HG03045 (cell line): ENCODE results near the gene MCL1.
A peak's percentile ranks its signal among the peaks of the same experiment; 100 is the strongest.
"Not testable (repeated sequence)": the region's sequence is repeated elsewhere in the genome, so short reads cannot be mapped to it uniquely, and the experiment has no call there.

Experiments used
- ATAC-seq: cut with Tn5 transposase; IDR thresholded peaks from one replicate; pipeline ENCODE4 v1.9.1; 2021; ENCODE audit warnings: mild to moderate bottlenecking, moderate library complexity; ENCODE audit not compliant: unreplicated experiment

The MCL1 gene

DNA sequence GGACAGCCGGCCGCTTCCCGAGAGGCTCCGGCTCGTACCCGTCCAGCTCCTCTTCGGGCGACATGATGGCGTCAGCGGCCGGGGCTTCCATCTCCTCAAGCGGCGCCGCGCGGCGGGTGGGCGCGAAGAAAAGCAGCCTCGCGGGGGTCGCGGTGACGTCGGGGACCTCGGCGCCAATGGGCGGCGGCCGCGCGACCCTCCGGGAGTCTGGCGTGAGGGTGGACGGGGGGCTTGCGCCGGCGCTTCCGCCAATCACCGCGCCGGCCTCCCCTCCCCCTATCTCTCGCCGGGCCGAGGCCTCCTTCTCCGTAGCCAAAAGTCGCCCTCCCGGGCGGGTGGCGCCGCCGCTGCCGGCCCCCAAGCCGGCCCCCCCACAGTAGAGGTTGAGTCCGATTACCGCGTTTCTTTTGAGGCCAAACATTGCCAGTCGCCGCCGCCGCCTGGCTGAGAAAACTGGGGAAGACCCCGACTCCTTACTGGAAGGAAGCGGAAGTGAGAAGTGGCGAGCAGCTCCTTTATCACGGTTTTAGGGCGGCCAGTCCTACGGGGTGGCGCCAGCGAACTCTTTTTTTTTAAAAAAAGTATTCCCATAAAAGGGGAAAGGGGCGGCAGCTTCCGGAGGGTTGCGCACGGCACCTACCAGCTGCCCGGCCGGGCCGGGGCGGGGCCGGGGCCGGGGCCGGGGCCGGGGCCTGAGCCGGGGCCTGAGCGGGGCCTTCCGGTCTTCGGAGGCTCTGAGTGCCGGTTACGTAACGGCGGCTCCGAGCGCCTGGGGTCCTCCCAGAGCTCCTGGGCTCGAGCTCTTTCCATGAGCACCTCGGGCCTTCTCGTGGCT lies at the start of gene MCL1:
MCL1 (minus strand) TSS at position 501 of the 835 bp plus-strand sequence; CDS start at position 421, 80 bp downstream.
- peak; percentile 87 for ATAC-seq

DNA sequence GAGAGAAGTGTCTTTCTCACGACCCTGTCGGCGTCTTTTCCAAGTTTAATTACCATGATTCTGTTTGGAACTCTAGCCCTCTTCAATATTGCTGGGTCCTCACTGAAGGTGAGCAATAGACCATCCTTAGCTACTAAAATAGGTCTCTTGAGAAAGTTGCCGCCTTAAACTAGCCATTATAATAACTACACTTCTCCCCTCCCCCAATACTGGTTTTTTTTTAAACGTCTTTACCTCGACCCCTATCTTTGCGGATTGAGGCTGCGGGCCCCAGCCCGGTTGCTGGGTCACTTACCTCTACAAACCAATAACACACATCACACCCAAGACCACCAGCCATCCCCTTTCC lies 49.3 kb upstream of the MCL1 start:
- ATAC-seq: no peak

DNA sequence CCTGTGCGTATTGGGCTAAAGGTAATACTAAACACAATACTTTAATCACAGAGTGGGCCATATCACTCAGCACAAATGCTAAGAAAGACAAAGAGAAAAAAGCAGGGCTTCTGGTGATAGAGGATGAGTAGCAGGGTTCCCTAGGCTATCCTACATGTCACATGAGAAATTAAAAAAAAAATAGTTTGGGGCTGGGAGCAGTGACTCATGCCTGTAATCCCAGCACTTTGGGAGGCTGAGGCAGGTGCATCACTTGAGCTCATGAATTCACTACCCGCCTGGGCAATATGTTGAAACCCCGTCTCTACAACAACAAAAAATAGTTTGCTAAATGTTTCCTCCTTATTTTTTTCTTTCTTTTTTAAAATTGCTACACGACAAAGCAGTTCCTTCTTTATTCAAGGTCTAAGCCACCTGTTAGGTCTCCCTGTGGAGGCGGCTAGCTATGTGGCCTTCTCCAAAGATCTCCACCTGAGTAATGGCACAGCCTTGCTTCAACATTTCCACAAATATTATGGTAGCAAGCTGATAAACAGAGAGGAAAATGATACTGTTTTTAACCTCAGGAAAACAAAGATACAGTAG lies 48.5 kb upstream of the MCL1 start:
- no peak for ATAC-seq

DNA sequence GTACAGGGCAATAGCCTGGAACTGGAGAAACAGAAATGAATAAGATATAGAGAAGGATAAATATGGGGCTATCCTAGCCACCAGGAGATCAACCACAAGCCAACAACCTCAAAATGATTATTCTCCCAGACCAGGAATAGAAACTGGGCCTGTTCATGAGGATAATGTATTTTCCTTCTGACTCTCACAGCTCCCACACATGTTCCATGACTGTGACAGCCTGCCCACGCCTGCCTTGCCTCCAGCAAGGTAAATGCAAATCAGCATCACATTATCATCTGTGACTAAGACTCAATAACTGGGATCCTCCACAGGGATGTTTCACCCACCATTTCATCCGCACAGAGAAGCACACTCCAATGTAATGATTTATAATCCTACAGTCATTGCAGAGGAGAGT lies 46.7 kb upstream of the MCL1 start:
- no peak for ATAC-seq

DNA sequence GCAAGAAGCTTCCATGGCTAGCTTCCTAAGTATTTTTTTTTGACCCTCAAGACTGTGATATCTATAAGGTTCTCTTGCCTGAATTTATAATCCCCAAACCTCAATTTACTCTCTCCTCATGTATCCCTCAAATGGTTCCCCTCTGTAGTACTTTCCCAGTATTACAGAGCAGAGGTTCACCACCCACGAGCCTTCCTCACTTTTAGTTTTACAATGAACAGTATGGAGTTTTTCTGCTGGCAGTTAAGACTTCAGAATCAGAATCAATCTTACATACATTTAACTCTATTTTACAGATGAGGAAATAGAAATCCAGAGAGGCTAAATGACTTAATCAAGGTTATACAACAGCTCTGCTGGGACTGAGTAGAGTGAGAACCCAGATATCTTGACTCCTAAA lies 45.1 kb upstream of the MCL1 start:
- not testable (repeated sequence) for ATAC-seq

DNA sequence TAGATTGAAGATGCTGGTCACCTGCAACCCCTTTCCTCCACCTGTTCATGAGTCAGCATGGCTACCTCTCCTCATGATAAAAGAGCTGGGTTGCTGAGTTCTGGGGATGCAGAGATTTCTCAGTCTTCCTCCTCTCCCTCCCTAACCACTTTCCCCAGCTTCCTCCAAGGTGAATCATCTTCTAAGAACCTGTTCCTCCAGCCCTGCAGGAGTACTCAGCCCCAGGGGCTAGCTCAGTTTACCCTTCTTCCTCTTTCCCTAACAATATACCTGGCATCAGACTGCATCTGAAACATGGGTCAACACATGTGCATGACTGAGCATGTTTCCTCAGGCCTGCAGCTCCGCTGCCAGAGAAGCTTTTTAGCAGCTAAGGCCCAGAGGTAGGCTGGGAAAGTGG lies 44.7 kb upstream of the MCL1 start:
- not testable (repeated sequence) for ATAC-seq

DNA sequence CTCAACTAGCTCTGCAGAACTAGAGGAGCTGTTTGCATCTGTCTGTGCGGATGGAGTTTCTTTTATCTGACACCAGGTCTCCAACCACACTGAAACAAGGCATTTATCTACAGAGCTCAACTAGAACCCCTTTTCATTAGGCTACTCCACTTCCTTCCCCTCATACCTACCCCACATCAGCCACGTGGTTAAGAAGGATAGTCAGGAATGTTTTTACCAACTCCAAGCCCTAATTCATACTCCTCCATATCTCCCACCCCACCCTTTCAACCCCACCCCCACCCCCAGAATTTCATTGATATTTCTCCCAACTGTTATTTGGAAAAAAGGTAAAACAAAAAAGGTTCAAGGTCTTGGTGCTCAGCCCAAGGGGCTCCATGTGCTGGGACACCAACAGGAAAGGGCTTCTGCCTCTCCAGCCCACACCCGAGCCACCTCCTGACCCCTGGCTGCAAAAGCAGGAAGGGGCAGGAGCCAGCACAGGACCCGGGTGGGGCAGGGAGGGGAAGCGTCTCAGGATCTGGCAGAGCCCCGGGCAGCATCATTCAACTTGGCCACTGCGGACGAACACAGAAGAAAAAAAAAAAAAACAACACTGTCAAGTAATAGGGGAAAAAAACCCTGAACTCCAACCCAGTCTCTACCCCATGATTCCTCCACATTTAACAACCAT lies 43.0 kb upstream of the MCL1 start:
- ATAC-seq: no peak

DNA sequence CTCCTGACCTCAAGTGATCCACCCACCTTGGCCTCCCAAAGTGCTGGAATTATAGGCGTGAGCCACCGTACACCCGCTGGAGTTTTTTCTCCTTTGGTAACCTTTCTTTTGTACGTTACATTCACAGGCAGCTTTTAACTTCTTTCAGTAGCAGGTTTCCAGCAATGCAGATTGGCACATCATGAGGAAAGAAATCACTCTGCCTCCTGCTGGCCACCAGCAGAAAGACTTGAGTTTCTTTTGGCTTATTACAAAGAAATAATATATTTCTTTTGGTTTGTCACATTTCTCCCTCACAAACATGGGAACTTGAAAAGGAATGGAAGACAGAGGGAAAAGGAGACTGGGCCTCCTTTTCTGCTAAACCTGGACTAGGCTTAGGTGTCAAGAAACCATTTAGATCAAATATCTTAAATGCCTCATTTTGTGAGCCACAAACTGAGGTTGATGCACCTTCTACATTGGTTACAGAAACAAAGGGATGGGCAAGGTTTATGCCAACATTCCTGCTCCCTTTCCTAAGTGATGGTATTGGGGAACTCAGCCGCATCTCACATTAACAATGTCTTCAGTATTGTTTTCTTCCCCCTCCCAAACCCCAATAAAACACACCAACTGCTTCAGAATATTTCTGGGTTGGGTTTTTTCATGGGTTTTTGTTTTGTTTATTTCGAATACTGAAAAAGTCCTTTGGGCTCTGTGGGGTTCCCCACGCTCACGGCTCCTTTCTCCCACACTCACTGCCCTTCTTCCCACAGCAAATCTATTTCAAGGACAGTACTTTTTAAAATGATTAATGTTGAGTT lies 42.3 kb upstream of the MCL1 start:
- no peak for ATAC-seq

DNA sequence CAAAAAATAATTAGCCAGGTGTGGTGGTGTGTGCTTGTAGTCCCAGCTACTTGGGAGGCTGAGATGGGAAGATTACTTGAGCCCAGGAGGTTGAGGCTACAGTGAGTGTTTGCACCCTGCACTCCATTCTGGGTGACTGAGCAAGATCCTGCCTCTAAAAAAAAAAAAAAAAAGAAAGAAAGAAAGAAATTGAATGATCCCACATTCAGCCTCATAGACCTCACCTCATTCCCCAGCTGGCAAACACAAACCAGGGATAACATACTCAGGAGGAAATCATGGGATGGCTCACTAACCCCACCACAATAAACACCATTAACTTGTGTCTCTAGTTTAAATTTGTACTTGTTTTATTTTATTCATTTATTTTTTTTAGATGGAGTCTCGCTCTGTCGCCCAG lies 41.5 kb upstream of the MCL1 start:
- ATAC-seq: no peak

DNA sequence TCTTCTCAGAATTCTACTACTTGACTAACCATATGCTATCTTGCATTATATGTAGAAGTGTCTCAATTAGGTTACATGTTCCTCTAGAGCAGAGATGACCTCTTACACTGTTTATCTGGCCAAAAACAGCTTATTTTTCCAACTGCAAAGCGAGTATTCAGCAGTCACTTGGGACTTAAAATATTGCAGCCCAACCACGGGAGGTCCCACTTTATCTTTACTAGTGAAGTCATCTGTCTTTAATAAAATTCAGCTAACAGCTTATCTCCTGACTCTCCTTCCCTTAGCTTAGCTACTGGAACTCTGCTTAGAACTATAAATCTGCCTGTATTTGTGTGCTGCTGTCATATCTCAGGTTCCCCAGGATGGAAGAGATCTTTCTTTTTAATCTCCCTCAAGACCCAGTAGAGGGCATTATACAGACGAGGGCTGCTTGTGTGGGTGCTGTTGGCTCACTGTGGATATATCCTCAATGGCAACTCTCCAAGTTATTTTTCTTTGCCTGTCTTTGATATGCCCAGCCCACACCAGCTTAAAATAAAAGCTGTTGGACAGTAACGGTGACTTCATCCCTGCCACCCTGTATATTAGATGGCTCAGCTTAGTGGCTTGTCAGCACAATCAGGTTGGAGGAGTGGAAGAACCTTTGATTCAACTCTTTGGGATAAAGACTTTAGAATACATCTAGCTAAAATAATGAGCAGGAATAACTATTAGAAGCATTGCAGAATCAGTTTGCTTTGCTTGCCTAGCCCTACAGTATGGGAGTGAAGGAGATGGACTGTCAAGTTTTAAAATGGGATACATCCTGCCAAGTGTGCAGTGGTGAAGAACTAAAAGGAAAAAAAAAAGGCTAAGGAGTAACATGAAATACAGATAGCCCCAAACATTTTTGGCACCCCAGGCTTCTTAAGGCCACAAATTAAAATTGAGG lies 40.4 kb upstream of the MCL1 start:
- ATAC-seq: no peak

DNA sequence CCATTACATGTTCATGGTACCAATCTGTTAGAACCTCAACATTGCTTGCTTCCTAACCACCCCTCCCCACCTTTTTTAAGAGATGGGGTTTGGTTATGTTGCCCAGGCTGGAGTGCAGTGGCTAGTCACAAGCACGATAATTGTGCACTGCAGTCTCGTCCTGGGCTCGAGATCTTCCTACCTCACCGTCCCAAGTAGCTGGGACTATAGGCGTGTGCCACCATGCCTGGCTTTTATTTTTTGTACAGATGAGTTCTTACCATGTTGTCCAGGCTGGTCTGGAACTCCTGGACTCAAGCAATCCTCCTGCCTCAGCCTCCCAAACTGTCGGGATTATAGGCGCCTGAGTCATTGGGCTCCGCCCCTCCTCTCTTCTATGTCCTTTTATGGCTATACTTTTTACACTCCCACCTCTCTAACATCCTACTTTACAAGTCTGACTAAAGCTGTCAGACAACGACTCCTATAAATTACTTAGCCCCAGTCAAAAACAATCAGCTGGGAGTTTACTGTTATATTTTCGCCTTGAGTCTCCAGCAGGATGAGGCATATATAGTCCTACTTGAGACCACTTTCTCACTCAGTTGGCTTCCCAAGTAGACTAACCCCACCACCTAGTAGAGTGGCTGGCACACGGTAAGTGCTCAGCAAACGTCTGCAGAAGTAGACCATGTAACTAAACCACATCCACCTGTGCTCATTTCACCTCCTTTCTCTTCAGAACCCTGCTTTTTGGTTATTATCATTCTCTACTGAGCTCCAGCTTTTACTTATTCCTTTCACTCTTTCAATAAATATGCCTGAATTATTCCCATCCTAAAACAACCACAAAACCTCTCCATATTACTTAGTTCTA lies 36.2 kb upstream of the MCL1 start:
- ATAC-seq: no peak

DNA sequence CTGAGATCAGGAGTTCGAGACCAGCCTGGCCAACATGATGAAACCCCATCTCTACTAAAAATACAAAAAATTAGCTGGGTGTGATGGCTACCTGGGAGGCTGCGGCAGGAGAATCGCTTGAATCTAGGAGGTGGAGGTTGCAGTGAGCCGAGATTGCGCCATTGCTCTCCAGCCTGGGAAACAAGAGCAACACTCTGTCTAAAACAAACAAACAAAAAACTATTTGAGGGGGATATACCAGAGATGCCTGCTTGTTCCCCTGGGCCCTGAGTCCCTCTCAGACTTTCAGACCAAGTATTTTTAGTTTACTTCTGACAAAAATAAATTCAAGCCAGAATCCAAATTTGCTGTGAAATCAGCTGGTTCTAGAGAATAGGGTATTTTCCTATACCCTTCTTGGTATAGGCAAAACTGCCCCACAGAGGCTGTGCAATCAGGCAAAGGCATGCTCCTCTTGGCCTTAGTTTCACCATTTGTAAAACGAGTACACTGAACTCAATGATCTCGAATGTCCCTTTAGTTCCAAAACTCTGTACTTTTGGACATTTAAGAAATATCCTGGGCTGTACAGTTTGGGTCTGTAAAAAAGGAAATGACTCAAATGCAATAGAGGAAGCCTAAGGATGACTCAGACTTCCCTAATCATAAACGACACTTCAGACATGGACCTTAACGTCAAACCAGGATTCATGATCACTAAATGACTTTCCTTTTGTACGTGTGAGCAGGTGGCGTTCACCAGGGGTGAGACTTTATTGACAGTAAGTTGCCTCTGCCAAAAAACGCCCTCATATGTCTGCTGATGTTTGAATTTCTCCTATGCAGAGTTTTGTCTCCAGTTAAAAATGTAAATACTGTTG lies 33.9 kb upstream of the MCL1 start:
- ATAC-seq: peak; percentile 37

DNA sequence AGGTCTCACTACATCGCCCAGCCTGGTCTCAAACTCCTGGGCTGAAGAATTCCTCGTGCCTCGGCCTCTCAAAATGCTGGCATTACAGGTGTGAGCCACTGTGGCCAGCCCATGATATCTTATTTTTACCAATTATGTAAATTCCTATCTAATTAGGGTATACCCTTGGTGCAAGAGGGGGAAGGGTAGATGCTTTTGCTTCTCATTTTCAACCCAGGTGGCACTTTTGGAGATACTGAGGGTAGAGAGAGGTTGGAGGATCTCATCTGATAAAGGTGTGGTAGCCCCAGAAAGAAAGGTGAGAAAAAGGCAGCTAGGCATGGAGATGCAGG lies 32.6 kb upstream of the MCL1 start:
- no peak for ATAC-seq

DNA sequence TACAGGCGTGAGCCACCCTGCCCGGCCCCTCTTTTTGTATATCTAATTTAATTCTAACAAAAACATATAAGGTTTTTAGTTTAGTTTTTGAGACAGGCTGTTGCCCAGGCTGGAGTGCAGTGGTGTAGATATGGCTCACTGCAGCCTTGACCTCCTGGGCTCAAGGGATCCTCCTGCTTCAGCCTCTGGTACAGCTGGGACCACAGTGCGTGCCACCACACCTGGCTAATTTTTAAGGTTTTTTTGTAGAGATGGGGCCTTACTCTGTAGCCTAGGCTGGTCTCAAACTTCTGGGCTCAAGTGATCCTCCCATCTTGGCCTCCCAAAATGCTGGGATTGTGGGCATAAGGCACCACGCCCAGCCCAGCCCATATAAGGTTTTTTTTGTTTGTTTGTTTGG lies 31.2 kb upstream of the MCL1 start:
- no peak for ATAC-seq

DNA sequence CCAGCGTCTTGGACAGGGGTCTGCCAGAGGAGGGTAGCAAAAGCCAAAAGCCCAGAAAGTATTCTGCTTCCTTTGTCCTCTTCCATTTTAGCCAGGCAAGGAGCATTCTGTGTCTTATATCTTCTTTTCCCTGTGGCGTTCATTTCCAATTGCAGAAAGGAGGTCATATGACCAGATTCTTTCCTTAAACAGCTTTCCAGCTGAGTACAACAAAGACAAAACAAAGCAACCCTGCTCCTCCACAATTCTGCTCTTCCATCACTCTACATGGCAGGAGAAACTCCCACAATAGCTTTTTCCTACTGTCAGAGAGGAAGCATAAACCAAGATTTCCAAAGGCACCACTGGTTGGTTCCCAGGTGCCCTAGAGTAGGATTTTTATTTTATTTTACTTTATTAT lies 30.3 kb upstream of the MCL1 start:
- ATAC-seq: no peak

DNA sequence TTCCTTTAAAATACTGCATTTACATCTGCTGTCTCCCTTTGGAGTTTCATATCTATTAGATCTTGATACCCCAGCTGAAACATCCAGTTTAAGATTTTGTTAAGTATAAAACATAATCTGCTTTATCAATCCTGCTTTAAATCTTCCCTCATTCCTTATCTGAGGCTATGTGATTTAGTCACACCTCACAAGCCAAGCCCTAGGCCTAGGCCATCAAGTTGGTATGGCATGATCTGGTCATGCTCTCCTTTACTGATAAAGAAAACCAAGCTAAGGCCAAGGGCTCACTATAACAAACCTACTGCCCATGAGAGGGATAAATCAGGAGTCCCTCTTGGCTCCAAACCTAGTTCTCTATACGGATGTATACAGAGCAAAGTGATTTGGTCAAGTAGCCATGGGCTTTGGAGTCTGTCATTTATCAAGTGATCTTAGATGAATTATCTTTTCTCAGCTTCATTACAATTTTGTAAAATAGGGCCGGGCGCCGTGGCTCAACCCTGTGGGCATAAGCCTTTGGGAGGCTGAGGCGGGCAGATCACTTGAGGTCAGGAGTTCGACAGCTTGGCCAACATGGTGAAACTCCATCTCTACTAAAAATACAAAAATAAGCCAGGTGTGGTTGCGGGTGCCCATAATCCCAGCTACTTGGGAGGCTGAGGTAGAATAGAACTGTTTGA lies 27.2 kb upstream of the MCL1 start:
- no peak for ATAC-seq

DNA sequence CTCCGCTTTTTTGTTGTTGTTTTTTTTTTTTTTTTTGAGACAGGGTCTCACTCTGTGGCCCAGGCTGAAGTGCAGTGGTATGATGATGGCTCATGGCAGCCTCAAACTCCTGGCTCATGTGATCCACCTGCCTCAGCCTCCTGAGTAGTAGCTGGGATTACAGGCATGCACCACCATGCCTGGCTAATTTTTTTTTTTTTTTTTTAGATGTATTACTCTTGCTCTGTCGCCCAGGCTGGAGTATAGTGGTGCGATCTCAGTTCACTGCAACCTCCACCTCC lies 26.0 kb upstream of the MCL1 start:
- not testable (repeated sequence) for ATAC-seq

DNA sequence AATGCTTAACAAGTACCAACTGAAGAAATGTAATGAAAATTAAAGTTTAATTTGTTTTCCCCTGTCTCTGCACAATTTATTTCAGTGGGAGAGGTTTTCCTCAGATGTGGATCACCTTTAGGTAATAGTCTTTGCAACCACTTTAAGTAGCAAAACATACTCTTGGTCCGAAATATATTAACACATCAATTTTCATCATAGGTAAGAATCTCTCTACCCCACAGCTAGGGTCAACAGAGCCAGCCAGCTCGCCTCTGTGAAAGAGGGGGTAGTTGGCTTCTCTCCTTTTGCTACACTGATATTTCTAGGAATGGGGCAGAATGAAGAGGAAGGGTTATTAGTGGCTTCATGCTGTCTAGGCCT lies 24.8 kb upstream of the MCL1 start:
- ATAC-seq: no peak
